A549 (cell line): Measurements from ENCODE around the gene UBE2E1. TPM values are rescaled to one million over a fixed set of nuclear protein-coding genes. Genes with fewer than 3 reads are reported as not detected.

Experiments used
- ATAC-seq, 2 experiments: fragments of 200-7000 bp in 1 of 2; fragments of >200 bp in 1 of 2; cut with Nextera tagmentation in 1 of 2; cut with Tn5 transposase in 1 of 2; 3 replicates each; pipeline versions ENCODE4 v1.8.0 to v1.9.1; 2018 to 2020; ENCODE audit warnings: mild to moderate bottlenecking in 1 of 2, moderate library complexity in 1 of 2
- CTCF ChIA-PET: fragments of 300-600 bp; sonication (Branson Sonifier 250); formaldehyde crosslinking; extraction: SDS; loops from one replicate; lab custom pipeline; 2021; ENCODE audit warnings: antibody characterized with exemption, inconsistent platforms; lab: Yijun Ruan, JAX
- POLR2A ChIA-PET: fragments of 350-600 bp; formaldehyde crosslinking; extraction: SDS; loops from one replicate; lab custom pipeline; 2021; ENCODE audit warnings: antibody characterized with exemption, inconsistent platforms; lab: Yijun Ruan, JAX
- DNase-seq, 2 experiments: peaks; one replicate each; pipeline versions ENCODE4 v3.0.0 to v3.0.0-alpha.2; 2011 to 2016; ENCODE audit warnings: low read depth in 1 of 2, low spot score in 1 of 2
- FAIRE-seq: peaks from 2 replicates; lab custom pipeline; 2011; peaks lifted over from hg19 to GRCh38; lab: Jason Lieb, UNC
- H3K27ac ChIP-seq, 2 experiments: fragments of >200 bp; sonication (Bioruptor Twin); formaldehyde crosslinking; 3 replicates each; pipeline ENCODE4 v1.5.1; 2016 to 2017
- H3K4me1 ChIP-seq: fragments of >200 bp; sonication (Bioruptor Twin); formaldehyde crosslinking; 3 replicates; pipeline ENCODE4 v1.6.1; 2016
- H3K4me2 ChIP-seq: fragments of >200 bp; sonication (Bioruptor Twin); formaldehyde crosslinking; 3 replicates; pipeline ENCODE4 v1.6.1; 2016
- H3K4me3 ChIP-seq: fragments of >200 bp; sonication (Bioruptor Twin); formaldehyde crosslinking; 3 replicates; pipeline ENCODE4 v1.5.1; 2016
- H3K9me3 ChIP-seq: fragments of >200 bp; sonication (Bioruptor Twin); formaldehyde crosslinking; 3 replicates; pipeline ENCODE4 v1.6.1; 2016
- CBX8 ChIP-seq: fragments of 200-600 bp; sonication (generic); IDR thresholded peaks from 2 replicates; pipeline ENCODE4 v1.6.1; 2016
- CHD4 ChIP-seq: fragments of 200-600 bp; sonication (generic); IDR thresholded peaks from 2 replicates; pipeline ENCODE4 v1.6.1; 2016; ENCODE audit warnings: antibody characterized with exemption, mild to moderate bottlenecking, borderline replicate concordance
- CTCF ChIP-seq: fragments of >200 bp; sonication (Bioruptor Twin); formaldehyde crosslinking; IDR thresholded peaks from 3 replicates; pipeline ENCODE4 v1.5.1; 2016
- E2F6 ChIP-seq: IDR thresholded peaks from 2 replicates; pipeline ENCODE4 v1.6.1; 2012; ENCODE audit warnings: low read depth, borderline replicate concordance
- FOSB ChIP-seq: fragments of 250-450 bp; sonication (Bioruptor Pico); IDR thresholded peaks from 2 replicates; pipeline ENCODE4 v1.5.0; 2020; ENCODE audit warnings: mild to moderate bottlenecking, moderate library complexity
- GATA3 ChIP-seq: IDR thresholded peaks from 2 replicates; pipeline ENCODE4 v1.6.1; 2012; ENCODE audit warnings: borderline replicate concordance
- HDAC2 ChIP-seq: fragments of 200-600 bp; sonication (generic); IDR thresholded peaks from 2 replicates; pipeline ENCODE4 v1.6.1; 2016
- HEYL ChIP-seq: fragments of 250-450 bp; sonication (Bioruptor Pico); IDR thresholded peaks from 2 replicates; pipeline ENCODE4 v1.8.0; 2021; ENCODE audit warnings: mild to moderate bottlenecking, moderate library complexity
- HOXB5 ChIP-seq: fragments of 250-450 bp; sonication (Bioruptor Pico); IDR thresholded peaks from 2 replicates; pipeline ENCODE4 v1.5.0; 2020; ENCODE audit warnings: mild to moderate bottlenecking, moderate library complexity
- JUN ChIP-seq, 2 experiments: fragments of >200 bp; sonication (Bioruptor Twin); formaldehyde crosslinking; IDR thresholded peaks; 2 replicates in 1 of 2; 3 replicates in 1 of 2; pipeline ENCODE4 v1.6.1; 2016 to 2017
- KDM5A ChIP-seq: fragments of 200-600 bp; sonication (generic); IDR thresholded peaks from 2 replicates; pipeline ENCODE4 v1.6.1; 2016; ENCODE audit warnings: antibody characterized with exemption, mild to moderate bottlenecking
- MAZ ChIP-seq: fragments of 150-350 bp; IDR thresholded peaks from 2 replicates; pipeline ENCODE4 v1.6.1; 2014; ENCODE audit warnings: antibody characterized with exemption, low read depth, low read length, borderline replicate concordance
- NFE2L2 ChIP-seq: fragments of 150-350 bp; conservative IDR thresholded peaks from 2 replicates; pipeline ENCODE4 v1.6.1; 2014; ENCODE audit warnings: low read length
- NPAS2 ChIP-seq: fragments of 250-450 bp; sonication (Bioruptor Pico); IDR thresholded peaks from 2 replicates; pipeline ENCODE4 v1.8.0; 2022; ENCODE audit warnings: mild to moderate bottlenecking, moderate library complexity, borderline replicate concordance
- PHF8 ChIP-seq: fragments of 200-600 bp; sonication (generic); IDR thresholded peaks from 2 replicates; pipeline ENCODE4 v1.6.1; 2016; ENCODE audit warnings: low read depth, mild to moderate bottlenecking, antibody characterized with exemption, moderate library complexity, borderline replicate concordance
- RAD21 ChIP-seq, 2 experiments: fragments of >200 bp in 1 of 2; sonication (Bioruptor Twin) in 1 of 2; formaldehyde crosslinking in 1 of 2; IDR thresholded peaks in 1 of 2; conservative IDR thresholded peaks in 1 of 2; 2 replicates in 1 of 2; 3 replicates in 1 of 2; pipeline ENCODE4 v1.6.1; 2012 to 2018; ENCODE audit warnings: inconsistent platforms in 1 of 2
- RARB ChIP-seq: fragments of 250-450 bp; sonication (Bioruptor Pico); IDR thresholded peaks from 2 replicates; pipeline ENCODE4 v1.8.0; 2021; ENCODE audit warnings: mild to moderate bottlenecking, moderate library complexity
- RFX5 ChIP-seq: fragments of 450-650 bp; IDR thresholded peaks from 2 replicates; pipeline ENCODE4 v1.7.1; 2014; ENCODE audit warnings: antibody characterized with exemption, mild to moderate bottlenecking, moderate library complexity
- SREBF2 ChIP-seq: fragments of 450-650 bp; IDR thresholded peaks from 2 replicates; pipeline ENCODE4 v1.6.1; 2014; ENCODE audit warnings: mild to moderate bottlenecking, moderate library complexity
- TFCP2L1 ChIP-seq: fragments of 250-450 bp; sonication (Bioruptor Pico); IDR thresholded peaks from 2 replicates; pipeline ENCODE4 v1.5.0; 2021; ENCODE audit warnings: mild to moderate bottlenecking
- TP53 ChIP-seq: fragments of 250-450 bp; sonication (Bioruptor Pico); IDR thresholded peaks from 2 replicates; pipeline ENCODE4 v1.5.0; 2021; ENCODE audit warnings: mild to moderate bottlenecking, moderate library complexity
- USF2 ChIP-seq: fragments of 450-650 bp; IDR thresholded peaks from 2 replicates; pipeline ENCODE4 v1.6.1; 2014; ENCODE audit warnings: antibody characterized with exemption
- ZFP36 ChIP-seq: fragments of 450-650 bp; IDR thresholded peaks from 2 replicates; pipeline ENCODE4 v1.6.1; 2014; ENCODE audit warnings: borderline replicate concordance; ENCODE audit not compliant: partially characterized antibody
- ZSCAN20 ChIP-seq: fragments of 250-450 bp; sonication (Bioruptor Pico); IDR thresholded peaks from 2 replicates; pipeline ENCODE4 v1.8.0; 2022; ENCODE audit warnings: mild to moderate bottlenecking, moderate library complexity
- WGBS: methylation state at CpG from one replicate; pipeline ENCODE4 v1.1.6; 2017; ENCODE audit errors: missing lambda C conversion rate; 5-methylcytosine and 5-hydroxymethylcytosine counted together
- polyA plus RNA-seq, 4 experiments: library from polyadenylated mRNA; depleted of rRNA in 3 of 4; stranded (reverse); fragments of >200 nt; fragmentation: RNase III in 1 of 4; extraction: RNeasy Plus Mini Kit Qiagen cat#74134 plus additional on column Dnase treatment in 1 of 4; gene quantifications; 2 replicates in 3 of 4; 3 replicates in 1 of 4; pipeline ENCODE4 v1.2.3, GENCODE V29; 2011 to 2017
- TF ChIP-seq, protein P1 (sequence below): fragments of >200 bp; sonication (Bioruptor Twin); formaldehyde crosslinking; IDR thresholded peaks from 2 replicates; pipeline ENCODE4 v1.6.1; 2016
- TF ChIP-seq, protein P2 (sequence below): fragments of 250-450 bp; sonication (Bioruptor Pico); IDR thresholded peaks from 2 replicates; pipeline ENCODE4 v1.5.0; 2021; ENCODE audit warnings: mild to moderate bottlenecking, moderate library complexity, borderline replicate concordance
- TF ChIP-seq, protein P3 (sequence below): fragments of >200 bp; sonication (Bioruptor Twin); formaldehyde crosslinking; IDR thresholded peaks from 3 replicates; pipeline ENCODE4 v1.6.1; 2016

UBE2E1 gene
- polyA plus RNA-seq, 2 of the 4 experiments (the other 2 are of a cell fraction), result 151 to 198 TPM

- DNase-seq (no peak), FAIRE-seq (no peak), ATAC-seq (no peak)
- ChIA-PET POLR2A (interaction anchor here (0.6 kb wide), 1 partner anchor 91 kb away, joined by 3 read pairs; the partner anchor contains the start of genes NKIRAS1 and RPL15), CTCF (interaction anchor here (1.0 kb wide), 1 partner anchor 8 kb away, joined by 3 read pairs; no protein-coding TSS in a partner anchor)
- Histone ChIP-seq H3K4me2 (no peak overlapping the region), H3K27ac (no peak overlapping the region), H3K4me3 (no peak overlapping the region), H3K9me3 (no peaks in the 10 kb centered on the region), H3K4me1 (peaks cover 44% of the 10 kb centered on the region)
- TF ChIP-seq JUN (IDR thresholded peaks at IDR 0.05) (no peak), CTCF (no peak), E2F6 (no peak), HDAC2 (no peak), HEYL (CRISPR knock-in tag) (no peak), TP53 (no peak)
- 94% methylated on average over 4 of the region's 4 CpGs for WGBS
Observed at GRCh38 chr3:23825802-23826201, 20.0 kb downstream of the UBE2E1 start.

- H3K27ac ChIP-seq, result no peak overlapping the region
- CTCF ChIA-PET, result interaction anchor here (0.5 to 1.2 kb wide), 3 partner anchors 8 to 272 kb away, joined by 3 to 6 read pairs (median 3); no protein-coding TSS in a partner anchor
Observed at GRCh38 chr3:23826382-23827064, 20.8 kb downstream of the UBE2E1 start.

DNA sequence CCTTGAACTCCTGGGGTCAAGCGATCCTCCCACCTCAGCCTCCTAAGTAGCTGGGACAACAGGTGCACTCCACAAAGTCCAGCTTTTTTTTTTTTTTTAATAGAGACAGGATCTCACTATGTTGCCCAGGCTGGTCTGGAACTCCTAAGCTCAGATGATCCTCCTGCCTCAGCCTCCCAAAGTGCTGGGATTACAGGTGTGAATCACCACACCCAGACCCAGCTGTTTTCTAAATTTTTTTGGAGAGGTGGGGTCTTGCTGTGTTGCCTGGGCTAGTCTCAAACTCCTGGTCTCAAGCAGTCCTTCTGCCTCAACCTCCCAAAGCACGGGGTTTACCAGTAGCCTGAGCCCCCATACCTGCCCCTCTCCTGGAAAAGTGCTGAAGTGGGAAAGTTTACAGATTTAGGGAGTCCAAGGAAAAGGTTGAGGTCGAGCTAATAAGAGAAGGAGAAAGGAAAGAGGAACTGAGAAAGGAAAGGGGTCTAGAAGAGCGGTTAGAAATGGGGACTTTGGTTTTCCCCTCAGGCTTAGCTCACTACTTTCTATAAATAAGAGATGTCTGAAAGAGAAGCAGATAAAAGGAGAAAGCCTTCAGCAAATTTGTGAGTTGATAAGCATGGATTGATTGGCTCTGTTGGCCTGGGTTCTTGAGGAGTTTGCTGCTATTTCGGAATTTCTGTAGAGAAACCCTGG lies 23.6 kb downstream of the UBE2E1 start:
- ChIA-PET CTCF (interaction anchor here (0.6 kb wide), 1 partner anchor 734 kb away, joined by 3 read pairs; no protein-coding TSS in a partner anchor), POLR2A (no interaction called here)
- Histone ChIP-seq H3K4me1 (peaks cover 21% of the 10 kb centered on the region), H3K9me3 (no peaks in the 10 kb centered on the region), H3K4me2 (no peak overlapping the region), H3K4me3 (no peak overlapping the region), H3K27ac (peak overlapping the region in 1 of 2 experiments; percentile 20; a peak in 1 of 6 replicates)
- FAIRE-seq (no peak), DNase-seq (no peak), ATAC-seq (no peak)
- WGBS, result 74% methylated on average over 5 of the region's 5 CpGs
- TF ChIP-seq KDM5A, result no peak
- no peak for TF ChIP-seq HOXB5
- no peak for TF ChIP-seq ZSCAN20 (CRISPR knock-in tag)
- no peak for TF ChIP-seq PHF8
- TF ChIP-seq GATA3, result no peak
- TF ChIP-seq, protein P1, sequence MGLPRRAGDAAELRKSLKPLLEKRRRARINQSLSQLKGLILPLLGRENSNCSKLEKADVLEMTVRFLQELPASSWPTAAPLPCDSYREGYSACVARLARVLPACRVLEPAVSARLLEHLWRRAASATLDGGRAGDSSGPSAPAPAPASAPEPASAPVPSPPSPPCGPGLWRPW, result no peak
- TF ChIP-seq, protein P2, sequence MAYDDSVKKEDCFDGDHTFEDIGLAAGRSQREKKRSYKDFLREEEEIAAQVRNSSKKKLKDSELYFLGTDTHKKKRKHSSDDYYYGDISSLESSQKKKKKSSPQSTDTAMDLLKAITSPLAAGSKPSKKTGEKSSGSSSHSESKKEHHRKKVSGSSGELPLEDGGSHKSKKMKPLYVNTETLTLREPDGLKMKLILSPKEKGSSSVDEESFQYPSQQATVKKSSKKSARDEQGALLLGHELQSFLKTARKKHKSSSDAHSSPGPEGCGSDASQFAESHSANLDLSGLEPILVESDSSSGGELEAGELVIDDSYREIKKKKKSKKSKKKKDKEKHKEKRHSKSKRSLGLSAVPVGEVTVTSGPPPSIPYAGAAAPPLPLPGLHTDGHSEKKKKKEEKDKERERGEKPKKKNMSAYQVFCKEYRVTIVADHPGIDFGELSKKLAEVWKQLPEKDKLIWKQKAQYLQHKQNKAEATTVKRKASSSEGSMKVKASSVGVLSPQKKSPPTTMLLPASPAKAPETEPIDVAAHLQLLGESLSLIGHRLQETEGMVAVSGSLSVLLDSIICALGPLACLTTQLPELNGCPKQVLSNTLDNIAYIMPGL (CRISPR knock-in tag), result no peak
- TF ChIP-seq MAZ, result no peak
- no peak for TF ChIP-seq NPAS2 (CRISPR knock-in tag)
- TF ChIP-seq NFE2L2, result no peak
- TF ChIP-seq CHD4, result no peak

More at GRCh38 chr3:23826382-23827064, 20.8 kb downstream of the UBE2E1 start:
- ATAC-seq, result peak; percentile 40 to 56; a peak in 2 of 6 replicates
- Histone ChIP-seq H3K4me1 (peaks cover 38% of the 10 kb centered on the region), H3K4me2 (no peak overlapping the region), H3K4me3 (no peak overlapping the region), H3K9me3 (no peaks in the 10 kb centered on the region)
- WGBS, result 78% methylated on average over 1 of the region's 1 CpG
- TF ChIP-seq ZFP36 (no peak), CBX8 (no peak), HEYL (CRISPR knock-in tag) (no peak), FOSB (CRISPR knock-in tag) (no peak), TFCP2L1 (CRISPR knock-in tag) (no peak), USF2 (no peak), ZSCAN20 (CRISPR knock-in tag) (no peak), SREBF2 (no peak), RARB (CRISPR knock-in tag) (no peak), RAD21 (conservative IDR thresholded peaks at IDR 0.05 in 1 of 2, IDR thresholded peaks at IDR 0.05 in 1 of 2) (no peak), HDAC2 (no peak), RFX5 (no peak)
- TF ChIP-seq, protein P3, sequence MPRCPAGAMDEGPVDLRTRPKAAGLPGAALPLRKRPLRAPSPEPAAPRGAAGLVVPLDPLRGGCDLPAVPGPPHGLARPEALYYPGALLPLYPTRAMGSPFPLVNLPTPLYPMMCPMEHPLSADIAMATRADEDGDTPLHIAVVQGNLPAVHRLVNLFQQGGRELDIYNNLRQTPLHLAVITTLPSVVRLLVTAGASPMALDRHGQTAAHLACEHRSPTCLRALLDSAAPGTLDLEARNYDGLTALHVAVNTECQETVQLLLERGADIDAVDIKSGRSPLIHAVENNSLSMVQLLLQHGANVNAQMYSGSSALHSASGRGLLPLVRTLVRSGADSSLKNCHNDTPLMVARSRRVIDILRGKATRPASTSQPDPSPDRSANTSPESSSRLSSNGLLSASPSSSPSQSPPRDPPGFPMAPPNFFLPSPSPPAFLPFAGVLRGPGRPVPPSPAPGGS, result no peak
- POLR2A ChIA-PET, result interaction anchor here (0.6 kb wide), 1 partner anchor 91 kb away, joined by 3 read pairs; the partner anchor contains the start of genes NKIRAS1 and RPL15
- DNase-seq, result no peak
- FAIRE-seq, result no peak
